Pancreas (tissue), 10 donors: ENCODE data around the gene IL22RA2. TPM values are rescaled to one million over a fixed set of nuclear protein-coding genes. Genes with fewer than 3 reads are reported as not detected.
A peak's percentile ranks its signal among the peaks of the same experiment; 100 is the strongest.

ENCODE experiments used
- ATAC-seq, 4 donors: fragments of 200-7000 bp; cut with Tn5 transposase; one replicate each; pipeline versions ENCODE4 v1.8.0 to v1.9.1; 2020; ENCODE audit warnings: mild to moderate bottlenecking in 4 of 4, moderate library complexity in 4 of 4
- DNase-seq, 6 donors: peaks; one replicate each; pipeline ENCODE4 v3.0.0-alpha.2; 2020
- FAIRE-seq: peaks from 2 replicates; lab custom pipeline; 2012; peaks lifted over from hg19 to GRCh38; lab: Jason Lieb, UNC
- H3K27ac ChIP-seq, 4 donors: fragments of 200-600 bp; sonication (generic); 1 replicate in 3 of 4; 2 replicates in 1 of 4; pipeline versions ENCODE4 v1.5.0 to v1.8.0; 2020
- H3K27me3 ChIP-seq, 4 donors: fragments of 200-600 bp; one replicate each; pipeline ENCODE4 v1.8.0; 2021
- H3K36me3 ChIP-seq, 3 donors: fragments of 200-600 bp; sonication (generic) in 1 of 3; one replicate each; pipeline versions ENCODE4 v1.5.0 to v1.8.0; 2020 to 2021
- H3K4me1 ChIP-seq, 3 donors: fragments of 200-600 bp; one replicate each; pipeline ENCODE4 v1.8.0; 2021
- H3K4me3 ChIP-seq, 4 donors: fragments of 200-600 bp; sonication (generic) in 2 of 4; one replicate each; pipeline versions ENCODE4 v1.5.0 to v1.8.0; 2020 to 2021
- H3K9me3 ChIP-seq, 4 donors: fragments of 200-600 bp; one replicate each; pipeline ENCODE4 v1.8.0; 2021
- CTCF ChIP-seq, 4 donors: fragments of 200-600 bp; sonication (generic) in 3 of 4; IDR thresholded peaks; one replicate each; pipeline versions ENCODE4 v1.5.0 to v1.8.0; 2021; ENCODE audit warnings: antibody characterized with exemption in 4 of 4
- WGBS, 2 donors: extraction: QIAGEN DNeasy Blood & Tissue Kit; methylation state at CpG; one replicate each; pipeline ENCODE4 v1.1.7; 2013; 5-methylcytosine and 5-hydroxymethylcytosine counted together
- intact Hi-C, 3 donors: fragments of 100-400 bp; cut with DNase I; formaldehyde crosslinking; loops; one replicate each; pipeline versions ENCODE4 v1.11.1 to v1.14.2; 2022
- polyA plus RNA-seq, 2 donors: library from polyadenylated mRNA; stranded (reverse); fragments of 200-250 nt; gene quantifications; one replicate each; pipeline ENCODE4 v1.2.3, GENCODE V29; 2013
- total RNA-seq, 6 donors: library from RNA; stranded (reverse); fragmentation: NEBNext Ultra II Directional in 4 of 6; extraction: Animal tissue kit (Norgen Biotek cat#: 25700) in 4 of 6; gene quantifications; one replicate each; pipeline versions ENCODE4 v1.2.1 to v1.2.4, GENCODE V29; 2021 to 2023
- donor health status: healthy with polysubstance abuse.
- donor health status: DM: no; HTN: no; CAD: no; lungs with moderate emphysema.
- donor health status: DM: no; HTN: no; CAD: no.
- donor health status: control.
- donor health status: control.
- donor health status: Bipolar disorder and iron deficiency.
- donor health status: DM: yes; HTN: yes; CAD: no.
- donor health status: DM: no; HTN: no; CAD: no.
- donor health status: DM: no; HTN: no; CAD: no.
- donor health status: DM: yes; HTN: yes; CAD: no.

Gene IL22RA2
- total and polyA plus RNA-seq, 8 donors, result 0.06 TPM; not detected in 7

- no peak for TF ChIP-seq CTCF (IDR thresholded peaks at IDR 0.05)
- Histone ChIP-seq H3K27me3 (no peaks in the 10 kb centered on the region), H3K4me1 (peaks cover 5 to 6% (median 5%) of the 10 kb centered on the region in 3 donors), H3K27ac (peak overlapping the region in 1 of 4 donors; percentile 48), H3K4me3 (no peak overlapping the region), H3K9me3 (peaks cover 0 to 3% (median 0%) of the 10 kb centered on the region in 4 donors), H3K36me3 (no peaks in the 10 kb centered on the region)
- intact Hi-C loops, result no loop called here
- ATAC-seq (peak in 3 of 4 donors; percentile 49 to 72 (median 72)), FAIRE-seq (no peak), DNase-seq (no peak)
- 49 to 62% methylated on average over 4 of the region's 4 CpGs for WGBS, 2 donors
Measured at GRCh38 chr6:137119196-137120104, 54.0 kb downstream of the IL22RA2 start.

GRCh38 chr6:137117581-137117980 lies 55.9 kb downstream of the IL22RA2 start:
- no peak overlapping the region for H3K27ac ChIP-seq
- peaks cover 0 to 5% (median 5%) of the 10 kb centered on the region in 3 donors for H3K4me1 ChIP-seq
- FAIRE-seq (no peak), ATAC-seq (no peak), DNase-seq (no peak)
- TF ChIP-seq CTCF (IDR thresholded peaks at IDR 0.05), result no peak
- H3K36me3 ChIP-seq, result no peaks in the 10 kb centered on the region
- intact Hi-C loops, result no loop called here
- H3K4me3 ChIP-seq, result no peak overlapping the region
- H3K27me3 ChIP-seq, result no peaks in the 10 kb centered on the region
- H3K9me3 ChIP-seq, result peaks cover 0 to 3% (median 0%) of the 10 kb centered on the region in 4 donors
- WGBS, 2 donors, result 90 to 96% methylated on average over 2 of the region's 2 CpGs

- no peak for FAIRE-seq
- H3K4me1 ChIP-seq, result no peaks in the 10 kb centered on the region
- WGBS, 2 donors, result 77 to 87% methylated on average over 5 of the region's 5 CpGs
- no peak overlapping the region for H3K4me3 ChIP-seq
- intact Hi-C loops, result no loop called here
- TF ChIP-seq CTCF (IDR thresholded peaks at IDR 0.05), result no peak
- no peak for DNase-seq
- H3K9me3 ChIP-seq, result peaks cover 0 to 3% (median 0%) of the 10 kb centered on the region in 4 donors
- H3K27ac ChIP-seq, result no peak overlapping the region
- H3K36me3 ChIP-seq, result no peaks in the 10 kb centered on the region
- no peaks in the 10 kb centered on the region for H3K27me3 ChIP-seq
- no peak for ATAC-seq
Measured at GRCh38 chr6:137116807-137117206, 56.6 kb downstream of the IL22RA2 start.

- TF ChIP-seq CTCF (IDR thresholded peaks at IDR 0.05), result no peak
- H3K27me3 ChIP-seq, result no peaks in the 10 kb centered on the region
- H3K4me3 ChIP-seq, result no peak overlapping the region
- no peaks in the 10 kb centered on the region for H3K36me3 ChIP-seq
- WGBS, 2 donors, result 53 to 55% methylated on average over 2 of the region's 2 CpGs
- no peak for FAIRE-seq
- intact Hi-C loops, result no loop called here
- H3K27ac ChIP-seq, result no peak overlapping the region
- ATAC-seq, result peak in 1 of 4 donors; percentile 28
- no peaks in the 10 kb centered on the region for H3K4me1 ChIP-seq
- DNase-seq, result no peak
- H3K9me3 ChIP-seq, result peaks cover 0 to 3% (median 0%) of the 10 kb centered on the region in 4 donors
Measured at GRCh38 chr6:137115658-137116057, 57.8 kb downstream of the IL22RA2 start.

GRCh38 chr6:137112067-137112355 lies 61.4 kb downstream of the IL22RA2 start:
- no peak for TF ChIP-seq CTCF (IDR thresholded peaks at IDR 0.05)
- no peaks in the 10 kb centered on the region for H3K36me3 ChIP-seq
- intact Hi-C loops, result no loop called here
- WGBS, 2 donors, result 92 to 96% methylated on average over 5 of the region's 5 CpGs
- H3K4me1 ChIP-seq, result no peaks in the 10 kb centered on the region
- no peaks in the 10 kb centered on the region for H3K27me3 ChIP-seq
- H3K4me3 ChIP-seq, result no peak overlapping the region
- DNase-seq, result no peak
- ATAC-seq, result no peak
- no peak overlapping the region for H3K27ac ChIP-seq
- no peaks in the 10 kb centered on the region for H3K9me3 ChIP-seq
- FAIRE-seq, result no peak
